Activated T-cell treated with anti-CD3 and anti-CD28 coated beads, Interleukin-2, amount 50 U/mL, for 72 hours (primary cell): ENCODE results near the gene P3H1. TPM values are rescaled to one million over a fixed set of nuclear protein-coding genes. Genes with fewer than 3 reads are reported as not detected.
"Not testable (repeated sequence)": the region's sequence is repeated elsewhere in the genome, so short reads cannot be mapped to it uniquely, and the experiment has no call there.

Experiments
- ATAC-seq, 2 donors: fragments of 150-1000 bp; cut with Tn5 transposase; replicated peaks in 1 of 2; 2 replicates each; pipeline ENCODE4 v1.10.0; 2021; ENCODE audit warnings: moderate library complexity in 2 of 2, mild to moderate bottlenecking in 1 of 2
- DNase-seq, 2 donors: peaks; one replicate each; pipeline ENCODE4 v3.0.0; 2021 to 2022; ENCODE audit warnings: mixed read lengths in 1 of 2
- H3K27ac Mint-ChIP-seq: one replicate; pipeline ENCODE4 v1.8.0; 2022; ENCODE audit warnings: mild to moderate bottlenecking, moderate library complexity, mixed read lengths
- H3K27me3 Mint-ChIP-seq: one replicate; pipeline ENCODE4 v1.8.0; 2022; ENCODE audit warnings: low read depth, mixed read lengths
- H3K36me3 Mint-ChIP-seq, 2 donors: one replicate each; pipeline ENCODE4 v1.8.0; 2022; ENCODE audit warnings: mixed read lengths in 2 of 2, mild to moderate bottlenecking in 1 of 2; ENCODE audit not compliant: insufficient read depth in 2 of 2
- H3K4me1 Mint-ChIP-seq: one replicate; pipeline ENCODE4 v1.8.0; 2022; ENCODE audit warnings: low read depth, mixed read lengths
- H3K4me3 Mint-ChIP-seq, 2 donors: one replicate each; pipeline ENCODE4 v1.8.0; 2022; ENCODE audit warnings: mild to moderate bottlenecking in 2 of 2, mixed read lengths in 2 of 2, moderate library complexity in 2 of 2
- H3K9me3 Mint-ChIP-seq, 2 donors: one replicate each; pipeline ENCODE4 v1.8.0; 2022; ENCODE audit warnings: mixed read lengths in 2 of 2
- total RNA-seq, 2 donors: library from RNA; stranded (reverse); gene quantifications; one replicate each; pipeline ENCODE4 v1.2.3, GENCODE V29; 2022

P3H1 gene
- total RNA-seq, 2 donors from 2014 or later = 32.6 to 36.0 TPM

- H3K27ac Mint-ChIP-seq = no peak overlapping the region
- no peak overlapping the region for H3K4me3 Mint-ChIP-seq
- H3K9me3 Mint-ChIP-seq = no peaks in the 10 kb centered on the region
- ATAC-seq (no peak), DNase-seq (no peak)
- H3K4me1 Mint-ChIP-seq = peaks cover 6% of the 10 kb centered on the region
- H3K36me3 Mint-ChIP-seq = no peaks in the 10 kb centered on the region
- H3K27me3 Mint-ChIP-seq = no peaks in the 10 kb centered on the region
These were observed 35.2 kb downstream of the P3H1 start for GRCh38 chr1:42731585-42731984.

GRCh38 chr1:42730988-42731387 lies 35.8 kb downstream of the P3H1 start:
- DNase-seq (peak; percentile 68), ATAC-seq (peak; percentile 83 to 86)
- H3K9me3 Mint-ChIP-seq = no peaks in the 10 kb centered on the region
- no peaks in the 10 kb centered on the region for H3K27me3 Mint-ChIP-seq
- H3K4me1 Mint-ChIP-seq = peaks cover 5% of the 10 kb centered on the region
- H3K27ac Mint-ChIP-seq = no peak overlapping the region
- no peaks in the 10 kb centered on the region for H3K36me3 Mint-ChIP-seq
- no peak overlapping the region for H3K4me3 Mint-ChIP-seq

GRCh38 chr1:42730002-42730401 lies 36.8 kb downstream of the P3H1 start:
- no peak overlapping the region for H3K27ac Mint-ChIP-seq
- no peak for DNase-seq
- H3K4me3 Mint-ChIP-seq = no peak overlapping the region
- no peaks in the 10 kb centered on the region for H3K9me3 Mint-ChIP-seq
- ATAC-seq = no peak
- no peaks in the 10 kb centered on the region for H3K36me3 Mint-ChIP-seq
- H3K27me3 Mint-ChIP-seq = no peaks in the 10 kb centered on the region
- H3K4me1 Mint-ChIP-seq = peaks cover 5% of the 10 kb centered on the region

- not testable (repeated sequence) for H3K4me1 Mint-ChIP-seq, ATAC-seq, H3K36me3 Mint-ChIP-seq, H3K4me3 Mint-ChIP-seq, H3K27ac Mint-ChIP-seq, H3K27me3 Mint-ChIP-seq, H3K9me3 Mint-ChIP-seq, DNase-seq
These were observed 41.0 kb downstream of the P3H1 start for GRCh38 chr1:42725820-42726219.

- no peaks in the 10 kb centered on the region for H3K9me3 Mint-ChIP-seq
- peaks cover 0 to 3% of the 10 kb centered on the region in 2 donors for H3K36me3 Mint-ChIP-seq
- no peaks in the 10 kb centered on the region for H3K4me1 Mint-ChIP-seq
- DNase-seq (no peak), ATAC-seq (no peak)
- H3K4me3 Mint-ChIP-seq = no peak overlapping the region
- no peak overlapping the region for H3K27ac Mint-ChIP-seq
- H3K27me3 Mint-ChIP-seq = no peaks in the 10 kb centered on the region
These were observed 43.3 kb downstream of the P3H1 start for GRCh38 chr1:42723511-42723910.

- H3K36me3 Mint-ChIP-seq, H3K4me3 Mint-ChIP-seq, DNase-seq, H3K27ac Mint-ChIP-seq, H3K9me3 Mint-ChIP-seq, ATAC-seq, H3K27me3 Mint-ChIP-seq, H3K4me1 Mint-ChIP-seq: not testable (repeated sequence)
These were observed 44.4 kb downstream of the P3H1 start for GRCh38 chr1:42722403-42722802.

- H3K4me3 Mint-ChIP-seq = no peak overlapping the region
- no peaks in the 10 kb centered on the region for H3K27me3 Mint-ChIP-seq
- H3K27ac Mint-ChIP-seq = no peak overlapping the region
- no peaks in the 10 kb centered on the region for H3K4me1 Mint-ChIP-seq
- peaks cover 0 to 9% of the 10 kb centered on the region in 2 donors for H3K36me3 Mint-ChIP-seq
- DNase-seq (no peak), ATAC-seq (no peak)
- H3K9me3 Mint-ChIP-seq = no peaks in the 10 kb centered on the region
These were observed 44.9 kb downstream of the P3H1 start for GRCh38 chr1:42721926-42722325.

- Mint-ChIP-seq H3K4me3 (no peak overlapping the region), H3K9me3 (no peaks in the 10 kb centered on the region), H3K27me3 (no peaks in the 10 kb centered on the region), H3K27ac (no peak overlapping the region), H3K36me3 (peaks cover 3 to 16% of the 10 kb centered on the region in 2 donors), H3K4me1 (no peaks in the 10 kb centered on the region)
- DNase-seq (no peak), ATAC-seq (no peak)
These were observed 46.0 kb downstream of the P3H1 start for GRCh38 chr1:42720868-42721267.

GRCh38 chr1:42714441-42714840 lies 52.4 kb downstream of the P3H1 start:
- H3K36me3 Mint-ChIP-seq = peaks cover 21 to 58% of the 10 kb centered on the region in 2 donors
- not testable (repeated sequence) for H3K9me3 Mint-ChIP-seq

GRCh38 chr1:42713293-42713692 lies 53.5 kb downstream of the P3H1 start:
- no peaks in the 10 kb centered on the region for H3K27me3 Mint-ChIP-seq
- peaks cover 21 to 58% of the 10 kb centered on the region in 2 donors for H3K36me3 Mint-ChIP-seq
- no peak overlapping the region for H3K4me3 Mint-ChIP-seq
- DNase-seq = no peak
- no peak for ATAC-seq
- peaks cover 5 to 6% of the 10 kb centered on the region in 2 donors for H3K9me3 Mint-ChIP-seq
- peak overlapping the region; percentile 83 for H3K27ac Mint-ChIP-seq
- no peaks in the 10 kb centered on the region for H3K4me1 Mint-ChIP-seq

More at GRCh38 chr1:42714441-42714840, 52.4 kb downstream of the P3H1 start:
- not testable (repeated sequence) for H3K27ac Mint-ChIP-seq, DNase-seq, ATAC-seq, H3K27me3 Mint-ChIP-seq, H3K4me3 Mint-ChIP-seq, H3K4me1 Mint-ChIP-seq

- H3K4me1 Mint-ChIP-seq, H3K27ac Mint-ChIP-seq: not testable (repeated sequence)
These were observed 54.0 kb downstream of the P3H1 start for GRCh38 chr1:42712808-42713207.

GRCh38 chr1:42703888-42704464 lies 62.9 kb downstream of the P3H1 start:
- Mint-ChIP-seq H3K4me1 (peaks cover under 1% of the 10 kb centered on the region), H3K9me3 (peaks cover 0 to 2% of the 10 kb centered on the region in 2 donors), H3K27me3 (no peaks in the 10 kb centered on the region), H3K36me3 (peaks cover 26 to 67% of the 10 kb centered on the region in 2 donors), H3K27ac (peak overlapping the region; percentile 34), H3K4me3 (no peak overlapping the region)
- no peak for ATAC-seq
- no peak for DNase-seq

More at GRCh38 chr1:42712808-42713207, 54.0 kb downstream of the P3H1 start:
- H3K27me3 Mint-ChIP-seq, H3K4me3 Mint-ChIP-seq, H3K9me3 Mint-ChIP-seq, DNase-seq, ATAC-seq: not testable (repeated sequence)
- peaks cover 23 to 62% of the 10 kb centered on the region in 2 donors for H3K36me3 Mint-ChIP-seq

- Mint-ChIP-seq H3K27me3 (no peaks in the 10 kb centered on the region), H3K9me3 (no peaks in the 10 kb centered on the region), H3K27ac (peak overlapping the region; percentile 7), H3K4me3 (no peak overlapping the region), H3K36me3 (peaks cover 26 to 73% of the 10 kb centered on the region in 2 donors), H3K4me1 (peaks cover 8% of the 10 kb centered on the region)
- no peak for ATAC-seq
- no peak for DNase-seq
These were observed 66.8 kb downstream of the P3H1 start for GRCh38 chr1:42700006-42700405.
